Measurements from ENCODE around the gene ANKRD13A. TPM values are rescaled to one million over a fixed set of nuclear protein-coding genes. Genes with fewer than 3 reads are reported as not detected.

Gene ANKRD13A
- total RNA-seq, 1 donor from 2014 or later, result 22.5 TPM

- Mint-ChIP-seq H3K27me3 (ENCODE audit: low read depth, unreplicated experiment) (no peaks in the 10 kb centered on the region), H3K27ac (ENCODE audit: unreplicated experiment) (peak overlapping the region; percentile 99), H3K36me3 (ENCODE audit: low read depth, unreplicated experiment) (no peaks in the 10 kb centered on the region), H3K4me3 (ENCODE audit: unreplicated experiment) (peak overlapping the region; percentile 95), H3K9me3 (ENCODE audit: unreplicated experiment) (no peaks in the 10 kb centered on the region), H3K4me1 (ENCODE audit: low read depth, unreplicated experiment) (peaks cover 19% of the 10 kb centered on the region)
- TF ChIP-seq EZH2 (IDR thresholded peaks at IDR 0.05; ENCODE audit: insufficient read depth, low read length), result no peak
- TF ChIP-seq CTCF (IDR thresholded peaks at IDR 0.05; ENCODE audit: insufficient read depth, low read depth, low read length), result no peak
- FAIRE-seq (no peak), DNase-seq (ENCODE audit: low read depth) (no peak)
- Histone ChIP-seq H3K27me3 (ENCODE audit: insufficient read depth, low read length) (no peaks in the 10 kb centered on the region), H3K9me3 (ENCODE audit: insufficient read depth, low read depth, low read length) (no peaks in the 10 kb centered on the region), H3K9ac (ENCODE audit: low read length) (peak overlapping the region; percentile 98), H3K4me2 (ENCODE audit: low read length) (peak overlapping the region; percentile 94), H3K79me2 (ENCODE audit: insufficient read depth, low read length) (peaks cover 75% of the 10 kb centered on the region), H2AFZ (ENCODE audit: low read depth, low read length) (peak overlapping the region; percentile 98), H3K36me3 (ENCODE audit: insufficient read depth, low read length) (peaks cover 5% of the 10 kb centered on the region), H4K20me1 (ENCODE audit: insufficient read depth, low read length) (peaks cover 26% of the 10 kb centered on the region), H3K4me1 (ENCODE audit: insufficient read depth, low read length) (peaks cover 49% of the 10 kb centered on the region), H3K27ac (ENCODE audit: low read depth, low read length) (peak overlapping the region; percentile 99), H3K4me3 (ENCODE audit: insufficient read depth, low read depth, low read length) (peak overlapping the region; percentile 98)
Observed at GRCh38 chr12:109998241-109998903, 858 bp upstream of the ANKRD13A start.

GRCh38 chr12:109999649-109999971 lies 380 bp downstream of the ANKRD13A start:
- H3K36me3 Mint-ChIP-seq (ENCODE audit: low read depth, unreplicated experiment), result no peaks in the 10 kb centered on the region

GRCh38 chr12:109999983-110000505 lies 814 bp downstream of the ANKRD13A start:
- no peak for TF ChIP-seq CTCF (IDR thresholded peaks at IDR 0.05; ENCODE audit: insufficient read depth, low read depth, low read length)
- TF ChIP-seq EZH2 (IDR thresholded peaks at IDR 0.05; ENCODE audit: insufficient read depth, low read length), result no peak
- Mint-ChIP-seq H3K27me3 (ENCODE audit: low read depth, unreplicated experiment) (no peaks in the 10 kb centered on the region), H3K9me3 (ENCODE audit: unreplicated experiment) (no peaks in the 10 kb centered on the region), H3K27ac (ENCODE audit: unreplicated experiment) (peak overlapping the region; percentile 83), H3K4me1 (ENCODE audit: low read depth, unreplicated experiment) (peaks cover 5% of the 10 kb centered on the region), H3K4me3 (ENCODE audit: unreplicated experiment) (peak overlapping the region; percentile 99), H3K36me3 (ENCODE audit: low read depth, unreplicated experiment) (no peaks in the 10 kb centered on the region)
- Histone ChIP-seq H3K4me3 (ENCODE audit: insufficient read depth, low read depth, low read length) (peak overlapping the region; percentile 98), H3K27me3 (ENCODE audit: insufficient read depth, low read length) (no peaks in the 10 kb centered on the region), H3K79me2 (ENCODE audit: insufficient read depth, low read length) (peaks cover 75% of the 10 kb centered on the region), H3K9me3 (ENCODE audit: insufficient read depth, low read depth, low read length) (no peaks in the 10 kb centered on the region), H3K27ac (ENCODE audit: low read depth, low read length) (peak overlapping the region; percentile 99), H3K4me2 (ENCODE audit: low read length) (peak overlapping the region; percentile 94), H3K4me1 (ENCODE audit: insufficient read depth, low read length) (peaks cover 39% of the 10 kb centered on the region), H4K20me1 (ENCODE audit: insufficient read depth, low read length) (peaks cover 13% of the 10 kb centered on the region), H3K9ac (ENCODE audit: low read length) (peak overlapping the region; percentile 98), H3K36me3 (ENCODE audit: insufficient read depth, low read length) (peaks cover 5% of the 10 kb centered on the region), H2AFZ (ENCODE audit: low read depth, low read length) (no peak overlapping the region)
- FAIRE-seq, result no peak
- DNase-seq (ENCODE audit: low read depth), result peak; percentile 45

More at GRCh38 chr12:109999649-109999971, 380 bp downstream of the ANKRD13A start:
- no peak overlapping the region for H2AFZ ChIP-seq (ENCODE audit: low read depth, low read length)
- FAIRE-seq, result no peak
- H3K27me3 Mint-ChIP-seq (ENCODE audit: low read depth, unreplicated experiment), result no peaks in the 10 kb centered on the region
- peak overlapping the region; percentile 94 for H3K4me2 ChIP-seq (ENCODE audit: low read length)
- H3K4me1 Mint-ChIP-seq (ENCODE audit: low read depth, unreplicated experiment), result peaks cover 9% of the 10 kb centered on the region
- peak overlapping the region; percentile 83 for H3K27ac Mint-ChIP-seq (ENCODE audit: unreplicated experiment)
- peak overlapping the region; percentile 99 for H3K4me3 Mint-ChIP-seq (ENCODE audit: unreplicated experiment)
- no peaks in the 10 kb centered on the region for H3K27me3 ChIP-seq (ENCODE audit: insufficient read depth, low read length)
- H4K20me1 ChIP-seq (ENCODE audit: insufficient read depth, low read length), result peaks cover 17% of the 10 kb centered on the region
- no peak for DNase-seq (ENCODE audit: low read depth)
- peak overlapping the region; percentile 99 for H3K27ac ChIP-seq (ENCODE audit: low read depth, low read length)
- peaks cover 75% of the 10 kb centered on the region for H3K79me2 ChIP-seq (ENCODE audit: insufficient read depth, low read length)
- peaks cover 5% of the 10 kb centered on the region for H3K36me3 ChIP-seq (ENCODE audit: insufficient read depth, low read length)
- TF ChIP-seq EZH2 (IDR thresholded peaks at IDR 0.05; ENCODE audit: insufficient read depth, low read length), result no peak
- peak overlapping the region; percentile 98 for H3K9ac ChIP-seq (ENCODE audit: low read length)
- H3K4me3 ChIP-seq (ENCODE audit: insufficient read depth, low read depth, low read length), result peak overlapping the region; percentile 98
- H3K9me3 Mint-ChIP-seq (ENCODE audit: unreplicated experiment), result no peaks in the 10 kb centered on the region
- H3K9me3 ChIP-seq (ENCODE audit: insufficient read depth, low read depth, low read length), result no peaks in the 10 kb centered on the region
- H3K4me1 ChIP-seq (ENCODE audit: insufficient read depth, low read length), result peaks cover 43% of the 10 kb centered on the region

Data from astrocyte (in vitro differentiated cells and primary cell).